Measurements from ENCODE around the gene IL1RL2.

DNA sequence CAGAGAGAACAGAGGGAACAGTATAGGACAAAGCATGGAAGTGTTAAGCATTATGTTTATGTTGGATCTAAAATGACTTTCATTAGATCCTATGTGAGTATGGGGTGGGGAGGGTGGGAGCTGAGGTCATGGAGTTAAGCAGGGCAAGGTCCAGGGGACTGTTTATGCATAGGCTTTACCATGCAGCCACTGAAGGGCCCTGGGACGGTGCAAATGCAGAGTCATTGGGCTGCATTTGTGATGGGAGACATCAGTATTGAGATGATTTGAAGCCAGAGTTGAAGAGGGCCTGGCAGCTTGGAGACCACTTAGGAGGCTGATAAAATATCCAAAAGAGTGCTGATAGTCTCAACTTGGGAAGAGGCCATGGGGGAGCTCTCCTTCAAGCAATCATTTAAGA is 22.7 kb downstream of the IL1RL2 start:
- no peak for TF ChIP-seq TAF1 (IDR thresholded peaks at IDR 0.05; ENCODE audit: borderline replicate concordance, insufficient read depth, low read length)
- no peak for TF ChIP-seq POLR2AphosphoS5 (IDR thresholded peaks at IDR 0.05; ENCODE audit: low read depth, low read length)

Data from PFSK-1 (cell line).